ENCODE data around the gene NDUFA13.

GRCh38 chr19:19558636-19559035 is 42.6 kb downstream of the NDUFA13 start:
- no peak for TF ChIP-seq YY1 (IDR thresholded peaks at IDR 0.05; ENCODE audit: insufficient read depth, insufficient read length)
- no peak for TF ChIP-seq ZNF274 (IDR thresholded peaks at IDR 0.05; ENCODE audit: low read depth, low read length)

Measured in NT2/D1 (cell line).